Esophagus muscularis mucosa (tissue), 4 donors: Measurements from ENCODE around the gene ACACA. TPM values are rescaled to one million over a fixed set of nuclear protein-coding genes. Genes with fewer than 3 reads are reported as not detected.

Source experiments
- DNase-seq: peaks from one replicate; pipeline ENCODE4 v3.0.0-alpha.2; 2017; ENCODE audit errors: extremely low spot score
- H3K27ac ChIP-seq, 4 donors: fragments of 200-600 bp; sonication (generic); replicated peaks in 1 of 4; 1 replicate in 3 of 4; 2 replicates in 1 of 4; pipeline ENCODE4 v1.5.1; 2016 to 2019; ENCODE audit warnings: mild to moderate bottlenecking in 1 of 4
- H3K27me3 ChIP-seq, 4 donors: fragments of 200-600 bp; sonication (generic); one replicate each; pipeline versions ENCODE4 v1.5.1 to v1.6.0; 2016 to 2019
- H3K36me3 ChIP-seq, 4 donors: fragments of 200-600 bp; sonication (generic); one replicate each; pipeline ENCODE4 v1.5.1; 2016 to 2019
- H3K4me1 ChIP-seq, 4 donors: fragments of 200-600 bp; sonication (generic); one replicate each; pipeline ENCODE4 v1.5.1; 2016 to 2019
- H3K4me3 ChIP-seq, 4 donors: fragments of 200-600 bp; sonication (generic); 1 replicate in 2 of 4; 2 replicates in 2 of 4; pipeline ENCODE4 v1.5.1; 2016 to 2019; ENCODE audit warnings: mild to moderate bottlenecking in 4 of 4, moderate library complexity in 1 of 4
- H3K9me3 ChIP-seq, 4 donors: fragments of 200-600 bp; sonication (generic); 1 replicate in 3 of 4; 2 replicates in 1 of 4; pipeline ENCODE4 v1.5.1; 2016 to 2019
- CTCF ChIP-seq, 3 experiments: fragments of 200-600 bp in 2 of 3; fragments of 450-650 bp in 1 of 3; sonication (generic) in 2 of 3; IDR thresholded peaks; one replicate each; pipeline ENCODE4 v1.5.1; 2017 to 2019; ENCODE audit warnings: antibody characterized with exemption in 3 of 3, mild to moderate bottlenecking in 2 of 3, moderate library complexity in 1 of 3
- EP300 ChIP-seq: sonication (generic); formaldehyde crosslinking; IDR thresholded peaks from one replicate; pipeline ENCODE4 v1.6.1; 2017; ENCODE audit warnings: antibody characterized with exemption
- POLR2A ChIP-seq: fragments of 450-650 bp; IDR thresholded peaks from one replicate; pipeline ENCODE4 v1.6.1; 2017; ENCODE audit warnings: antibody characterized with exemption, moderate library complexity, mild to moderate bottlenecking, low read depth
- POLR2AphosphoS5 ChIP-seq, 2 donors: sonication (generic); formaldehyde crosslinking; IDR thresholded peaks; one replicate each; pipeline ENCODE4 v1.6.1; 2017; ENCODE audit warnings: antibody characterized with exemption in 2 of 2
- WGBS: methylation state at CpG from one replicate; pipeline ENCODE4 v1.1.5; 2018; 5-methylcytosine and 5-hydroxymethylcytosine counted together
- intact Hi-C: fragments of 100-400 bp; cut with DNase I; formaldehyde crosslinking; loops from one replicate; pipeline ENCODE4 v1.15.1; 2023
- total RNA-seq, 4 donors: library from RNA; depleted of rRNA; stranded (reverse); fragments of >200 nt; gene quantifications; one replicate each; pipeline versions ENCODE4 v1.1.0 to v1.2.1, GENCODE V29; 2016

Gene ACACA
- total RNA-seq, 4 donors from 2014 or later, result 34.0 to 58.0 (median 50.5) TPM

DNA sequence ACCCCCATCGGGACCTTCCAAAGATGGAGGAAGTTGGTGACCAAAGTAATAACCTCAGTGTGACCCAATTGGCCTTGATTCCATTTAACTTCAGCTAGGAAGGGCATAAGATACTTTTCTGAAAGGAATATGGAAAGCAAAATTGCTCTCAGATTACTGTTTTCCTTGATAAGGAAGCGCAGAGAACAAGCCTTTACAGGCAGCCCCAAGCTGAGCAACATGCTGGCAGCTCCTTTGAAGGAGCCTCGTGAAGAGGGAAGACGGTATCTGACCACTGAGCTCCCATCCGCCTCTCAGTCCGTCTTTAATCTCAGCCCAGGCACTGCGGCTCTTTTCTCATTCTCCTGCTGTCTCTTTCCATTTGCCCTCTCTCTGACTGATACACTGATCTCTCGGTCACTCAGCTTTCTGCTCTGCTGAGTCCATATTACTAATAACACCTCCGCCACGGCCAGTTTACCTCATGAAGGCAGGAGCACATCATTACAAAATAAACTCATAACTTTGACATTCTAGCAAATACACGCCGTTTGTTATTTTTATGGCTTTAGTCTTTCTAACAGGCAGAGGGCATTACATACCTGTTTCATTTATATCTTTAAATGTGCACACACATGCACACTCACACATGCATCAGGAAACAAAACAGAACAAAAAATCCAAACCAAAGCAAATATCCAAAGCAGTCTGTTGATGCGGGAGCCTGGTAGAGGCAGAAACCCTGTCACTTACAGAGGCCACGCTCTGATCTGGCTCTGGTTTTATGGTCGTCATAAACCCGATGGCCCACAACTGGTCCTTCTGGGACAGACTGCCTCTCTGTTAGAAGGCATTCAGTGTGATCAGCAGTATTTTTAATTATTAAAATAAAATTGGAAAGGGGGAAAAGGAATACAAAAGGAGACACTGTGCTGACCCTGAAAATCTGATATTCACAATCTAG, 274.7 kb downstream of the ACACA start:
- no peak overlapping the region for H3K4me3 ChIP-seq
- no peaks in the 10 kb centered on the region for H3K27me3 ChIP-seq
- no peaks in the 10 kb centered on the region for H3K4me1 ChIP-seq
- no peak for DNase-seq
- H3K27ac ChIP-seq, result no peak overlapping the region
- peaks cover 16 to 34% (median 21%) of the 10 kb centered on the region in 4 donors for H3K36me3 ChIP-seq
- TF ChIP-seq POLR2AphosphoS5 (IDR thresholded peaks at IDR 0.05) (no peak), POLR2A (no peak), EP300 (no peak), CTCF (IDR thresholded peaks at IDR 0.05) (no peak)
- intact Hi-C loops, result no loop called here
- WGBS, result 90% methylated on average over 16 of the region's 16 CpGs
- no peaks in the 10 kb centered on the region for H3K9me3 ChIP-seq

- Histone ChIP-seq H3K27me3 (no peaks in the 10 kb centered on the region), H3K4me1 (no peaks in the 10 kb centered on the region), H3K9me3 (no peaks in the 10 kb centered on the region), H3K27ac (no peak overlapping the region), H3K4me3 (no peak overlapping the region), H3K36me3 (peaks cover 16 to 34% (median 23%) of the 10 kb centered on the region in 4 donors)
- 62% methylated on average over 3 of the region's 3 CpGs for WGBS
- intact Hi-C loops, result no loop called here
- no peak for DNase-seq
- TF ChIP-seq EP300 (no peak), POLR2AphosphoS5 (IDR thresholded peaks at IDR 0.05) (no peak), POLR2A (no peak), CTCF (IDR thresholded peaks at IDR 0.05) (no peak)
Observed at GRCh38 chr17:37130984-37131446, 275.6 kb downstream of the ACACA start.

GRCh38 chr17:37124821-37125173, 281.8 kb downstream of the ACACA start:
- Histone ChIP-seq H3K4me1 (peaks cover 0 to 14% (median 8%) of the 10 kb centered on the region in 4 donors), H3K27me3 (no peaks in the 10 kb centered on the region), H3K36me3 (peaks cover 16 to 51% (median 37%) of the 10 kb centered on the region in 4 donors), H3K9me3 (no peaks in the 10 kb centered on the region), H3K27ac (no peak overlapping the region), H3K4me3 (no peak overlapping the region)
- DNase-seq, result no peak
- intact Hi-C loops, result no loop called here
- TF ChIP-seq CTCF (IDR thresholded peaks at IDR 0.05) (no peak), POLR2AphosphoS5 (IDR thresholded peaks at IDR 0.05) (no peak), EP300 (no peak), POLR2A (no peak)
- whole genome bisulfite sequencing, result 89% methylated on average over 4 of the region's 4 CpGs

DNA sequence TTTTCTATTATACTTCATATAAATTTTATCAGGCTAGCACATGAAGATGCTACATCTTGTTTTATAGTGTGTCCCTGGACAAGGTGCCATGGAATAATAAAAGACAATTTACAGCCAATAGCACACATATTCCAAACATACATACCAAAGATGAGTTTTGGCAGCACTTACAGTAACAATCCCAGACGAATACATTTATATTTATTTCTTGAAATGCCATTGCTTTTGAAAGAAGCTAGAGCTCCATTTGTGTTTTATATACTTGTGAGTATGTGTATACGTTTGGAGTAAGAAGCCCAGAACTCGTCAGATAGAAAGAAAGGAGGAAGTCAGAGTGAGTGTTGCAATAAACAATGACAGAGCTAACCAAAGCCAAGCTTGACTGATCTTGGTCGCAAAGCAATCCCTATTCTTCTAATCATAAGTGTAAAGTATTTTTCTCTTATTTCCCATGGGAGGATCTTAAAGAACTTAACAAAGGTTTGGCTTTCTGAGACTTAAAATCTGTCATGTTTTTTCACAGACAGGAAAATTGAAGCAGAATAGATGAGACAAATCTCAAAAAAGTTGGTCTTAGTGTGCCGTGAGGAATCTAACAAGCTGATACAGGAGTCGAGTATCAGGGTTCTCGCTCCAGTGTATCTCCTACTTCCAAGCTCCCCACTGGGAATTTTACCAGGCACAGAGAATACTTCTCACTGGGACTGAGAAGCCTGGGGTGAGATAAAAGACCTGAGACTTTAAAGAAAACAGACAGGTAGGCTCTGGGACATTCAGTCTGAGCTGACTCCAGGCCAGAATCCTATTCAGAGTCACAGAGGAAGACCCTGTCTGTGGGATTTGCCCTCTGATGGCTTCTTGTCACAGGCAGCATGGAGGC, 282.5 kb downstream of the ACACA start:
- TF ChIP-seq CTCF (IDR thresholded peaks at IDR 0.05) (no peak), POLR2AphosphoS5 (IDR thresholded peaks at IDR 0.05) (no peak), EP300 (no peak), POLR2A (no peak)
- H3K4me3 ChIP-seq, result no peak overlapping the region
- DNase-seq, result no peak
- no peaks in the 10 kb centered on the region for H3K27me3 ChIP-seq
- no peaks in the 10 kb centered on the region for H3K9me3 ChIP-seq
- H3K36me3 ChIP-seq, result peaks cover 11 to 45% (median 32%) of the 10 kb centered on the region in 4 donors
- 39% methylated on average over 7 of the region's 7 CpGs for WGBS
- H3K4me1 ChIP-seq, result peaks cover 0 to 14% (median 8%) of the 10 kb centered on the region in 4 donors
- intact Hi-C loops, result no loop called here
- H3K27ac ChIP-seq, result no peak overlapping the region
